Mesendoderm (in vitro differentiated cells): Measurements from ENCODE around the gene RASSF3.

Source experiments
- DNase-seq: peaks from one replicate; pipeline ENCODE4 v3.0.0; 2013
- H2AK5ac ChIP-seq: 2 replicates; pipeline ENCODE4 v1.6.1; 2013; ENCODE audit warnings: low read length, inconsistent platforms
- H2BK120ac ChIP-seq: 2 replicates; pipeline ENCODE4 v1.6.1; 2013; ENCODE audit warnings: low read depth, mild to moderate bottlenecking, low read length, moderate library complexity, mixed read lengths
- H2BK15ac ChIP-seq: replicated peaks from 2 replicates; pipeline ENCODE4 v1.6.1; 2013; ENCODE audit warnings: low read depth, mild to moderate bottlenecking, moderate library complexity
- H2BK5ac ChIP-seq: 2 replicates; pipeline ENCODE4 v1.6.1; 2013; ENCODE audit warnings: low read length, inconsistent platforms
- H3K18ac ChIP-seq: 2 replicates; pipeline ENCODE4 v1.6.1; 2013; ENCODE audit warnings: mild to moderate bottlenecking, low read length, mixed read lengths
- H3K23ac ChIP-seq: one replicate; pipeline ENCODE4 v1.6.1; 2013; ENCODE audit warnings: low read length
- H3K27ac ChIP-seq: 2 replicates; pipeline ENCODE4 v1.5.1; 2013; ENCODE audit warnings: low read depth, mild to moderate bottlenecking, inconsistent platforms, low read length, moderate library complexity
- H3K27me3 ChIP-seq: 2 replicates; pipeline ENCODE4 v1.6.1; 2013; ENCODE audit warnings: low read length, control low read depth, mild to moderate bottlenecking, inconsistent platforms; ENCODE audit not compliant: insufficient read depth, poor library complexity
- H3K36me3 ChIP-seq: 2 replicates; pipeline ENCODE4 v1.6.1; 2013; ENCODE audit warnings: low read length, inconsistent platforms; ENCODE audit not compliant: control insufficient read depth, insufficient read depth
- H3K4ac ChIP-seq: one replicate; pipeline ENCODE4 v1.6.1; 2013; ENCODE audit warnings: low read depth, mild to moderate bottlenecking, low read length, moderate library complexity
- H3K4me1 ChIP-seq: 2 replicates; pipeline ENCODE4 v1.6.1; 2013; ENCODE audit warnings: low read depth, low read length, inconsistent platforms; ENCODE audit not compliant: control insufficient read depth
- H3K4me2 ChIP-seq: 2 replicates; pipeline ENCODE4 v1.6.1; 2013; ENCODE audit warnings: low read length
- H3K4me3 ChIP-seq: 2 replicates; pipeline ENCODE4 v1.5.1; 2013; ENCODE audit warnings: mild to moderate bottlenecking, low read length
- H3K56ac ChIP-seq: one replicate; pipeline ENCODE4 v1.6.1; 2013; ENCODE audit warnings: low read length
- H3K79me1 ChIP-seq: 2 replicates; pipeline ENCODE4 v1.6.1; 2013; ENCODE audit warnings: low read length, inconsistent platforms
- H3K79me2 ChIP-seq: 2 replicates; pipeline ENCODE4 v1.6.1; 2013; ENCODE audit warnings: mild to moderate bottlenecking, low read length; ENCODE audit not compliant: control insufficient read depth, insufficient read depth
- H3K9ac ChIP-seq: 2 replicates; pipeline ENCODE4 v1.6.1; 2013; ENCODE audit warnings: low read length, inconsistent platforms
- H4K5ac ChIP-seq: one replicate; pipeline ENCODE4 v1.6.1; 2013; ENCODE audit warnings: low read length
- H4K8ac ChIP-seq: one replicate; pipeline ENCODE4 v1.6.1; 2013; ENCODE audit warnings: low read depth, mild to moderate bottlenecking, control low read depth, low read length, moderate library complexity
- WGBS: extraction: QIAGEN DNeasy Blood & Tissue Kit; methylation state at CpG from one replicate; pipeline ENCODE4 v1.1.7; 2013; ENCODE audit warnings: low lambda C conversion rate, missing lambda C conversion rate; ENCODE audit not compliant: insufficient coverage; ENCODE audit errors: extremely low coverage; 5-methylcytosine and 5-hydroxymethylcytosine counted together

Gene RASSF3

GRCh38 chr12:64639466-64639865 is 29.2 kb downstream of the RASSF3 start:
- Histone ChIP-seq H3K23ac (no peak overlapping the region), H3K36me3 (no peaks in the 10 kb centered on the region), H3K9ac (no peak overlapping the region), H2BK15ac (no peak overlapping the region), H3K27ac (no peak overlapping the region), H3K18ac (no peak overlapping the region), H3K4me3 (no peak overlapping the region), H2BK120ac (no peak overlapping the region), H4K8ac (no peak overlapping the region), H3K4ac (no peak overlapping the region), H3K79me1 (peaks cover 4% of the 10 kb centered on the region), H3K79me2 (peaks cover 12% of the 10 kb centered on the region), H4K5ac (no peak overlapping the region), H3K27me3 (no peaks in the 10 kb centered on the region), H2AK5ac (no peak overlapping the region), H2BK5ac (no peak overlapping the region), H3K4me1 (no peaks in the 10 kb centered on the region), H3K4me2 (no peak overlapping the region), H3K56ac (no peak overlapping the region)
- no CpG with 5 or more reads among the region's 1 CpG for WGBS
- DNase-seq, result no peak

- DNase-seq, result no peak
- no peak overlapping the region for H2BK15ac ChIP-seq
These were observed 36.0 kb downstream of the RASSF3 start for GRCh38 chr12:64646318-64646717.

GRCh38 chr12:64649487-64649886 is 39.2 kb downstream of the RASSF3 start:
- no peak overlapping the region for H3K4me2 ChIP-seq
- no peak overlapping the region for H3K23ac ChIP-seq
- H3K18ac ChIP-seq, result no peak overlapping the region
- H3K79me2 ChIP-seq, result peaks cover 34% of the 10 kb centered on the region
- H2BK5ac ChIP-seq, result no peak overlapping the region
- H3K4ac ChIP-seq, result no peak overlapping the region
- no peak for DNase-seq
- H3K4me3 ChIP-seq, result no peak overlapping the region
- peaks cover 26% of the 10 kb centered on the region for H3K79me1 ChIP-seq
- H3K56ac ChIP-seq, result no peak overlapping the region
- WGBS, result no CpG with 5 or more reads among the region's 6 CpGs
- H4K5ac ChIP-seq, result no peak overlapping the region
- H2BK15ac ChIP-seq, result no peak overlapping the region
- no peaks in the 10 kb centered on the region for H3K27me3 ChIP-seq
- H3K4me1 ChIP-seq, result no peaks in the 10 kb centered on the region
- H4K8ac ChIP-seq, result no peak overlapping the region
- H3K27ac ChIP-seq, result no peak overlapping the region
- no peak overlapping the region for H2AK5ac ChIP-seq
- no peaks in the 10 kb centered on the region for H3K36me3 ChIP-seq
- no peak overlapping the region for H2BK120ac ChIP-seq
- H3K9ac ChIP-seq, result no peak overlapping the region

More at GRCh38 chr12:64646318-64646717, 36.0 kb downstream of the RASSF3 start:
- Histone ChIP-seq H4K8ac (no peak overlapping the region), H3K4me3 (no peak overlapping the region), H3K79me1 (peaks cover 15% of the 10 kb centered on the region), H3K4ac (no peak overlapping the region), H3K79me2 (peaks cover 16% of the 10 kb centered on the region), H3K56ac (no peak overlapping the region), H3K27ac (no peak overlapping the region), H3K4me2 (no peak overlapping the region), H4K5ac (no peak overlapping the region), H2BK120ac (no peak overlapping the region), H3K27me3 (no peaks in the 10 kb centered on the region), H3K9ac (no peak overlapping the region), H3K23ac (no peak overlapping the region), H3K18ac (no peak overlapping the region), H3K36me3 (no peaks in the 10 kb centered on the region), H3K4me1 (no peaks in the 10 kb centered on the region), H2AK5ac (no peak overlapping the region), H2BK5ac (no peak overlapping the region)

GRCh38 chr12:64650762-64651161 is 40.5 kb downstream of the RASSF3 start:
- no peak overlapping the region for H3K56ac ChIP-seq
- no peak overlapping the region for H2AK5ac ChIP-seq
- no peak overlapping the region for H3K27ac ChIP-seq
- H3K36me3 ChIP-seq, result no peaks in the 10 kb centered on the region
- H2BK120ac ChIP-seq, result no peak overlapping the region
- H3K4me2 ChIP-seq, result no peak overlapping the region
- no peak overlapping the region for H3K4me3 ChIP-seq
- no peak overlapping the region for H3K4ac ChIP-seq
- H3K18ac ChIP-seq, result no peak overlapping the region
- peaks cover 34% of the 10 kb centered on the region for H3K79me2 ChIP-seq
- H2BK15ac ChIP-seq, result no peak overlapping the region
- H3K4me1 ChIP-seq, result no peaks in the 10 kb centered on the region
- no peaks in the 10 kb centered on the region for H3K27me3 ChIP-seq
- no peak for DNase-seq
- H2BK5ac ChIP-seq, result no peak overlapping the region
- no CpG with 5 or more reads among the region's 4 CpGs for WGBS
- no peak overlapping the region for H3K9ac ChIP-seq
- H3K79me1 ChIP-seq, result peaks cover 22% of the 10 kb centered on the region
- H4K8ac ChIP-seq, result no peak overlapping the region
- no peak overlapping the region for H4K5ac ChIP-seq
- H3K23ac ChIP-seq, result no peak overlapping the region

GRCh38 chr12:64652346-64652745 is 42.1 kb downstream of the RASSF3 start:
- Histone ChIP-seq H3K18ac (no peak overlapping the region), H4K5ac (no peak overlapping the region)

GRCh38 chr12:64653123-64653522 is 42.8 kb downstream of the RASSF3 start:
- Histone ChIP-seq H3K27me3 (no peaks in the 10 kb centered on the region), H3K9ac (no peak overlapping the region), H2BK15ac (no peak overlapping the region), H4K8ac (no peak overlapping the region), H3K27ac (no peak overlapping the region), H3K79me1 (peaks cover 19% of the 10 kb centered on the region), H3K23ac (no peak overlapping the region), H3K4me2 (no peak overlapping the region), H3K18ac (no peak overlapping the region), H3K4me3 (no peak overlapping the region), H2AK5ac (no peak overlapping the region), H3K56ac (no peak overlapping the region), H3K79me2 (peaks cover 30% of the 10 kb centered on the region), H3K4ac (no peak overlapping the region), H2BK5ac (no peak overlapping the region), H3K36me3 (no peaks in the 10 kb centered on the region), H3K4me1 (no peaks in the 10 kb centered on the region), H2BK120ac (no peak overlapping the region), H4K5ac (no peak overlapping the region)
- WGBS, result no CpG with 5 or more reads among the region's 1 CpG
- no peak for DNase-seq

More at GRCh38 chr12:64652346-64652745, 42.1 kb downstream of the RASSF3 start:
- H3K4me3 ChIP-seq, result no peak overlapping the region
- H3K9ac ChIP-seq, result no peak overlapping the region
- H3K4ac ChIP-seq, result no peak overlapping the region
- no peak overlapping the region for H2BK5ac ChIP-seq
- H3K27ac ChIP-seq, result no peak overlapping the region
- WGBS, result no CpG with 5 or more reads among the region's 2 CpGs
- no peaks in the 10 kb centered on the region for H3K36me3 ChIP-seq
- no peak overlapping the region for H3K23ac ChIP-seq
- H3K79me2 ChIP-seq, result peaks cover 34% of the 10 kb centered on the region
- H3K56ac ChIP-seq, result no peak overlapping the region
- no peak for DNase-seq
- H3K27me3 ChIP-seq, result no peaks in the 10 kb centered on the region
- H3K4me1 ChIP-seq, result no peaks in the 10 kb centered on the region
- H3K79me1 ChIP-seq, result peaks cover 23% of the 10 kb centered on the region
- no peak overlapping the region for H2AK5ac ChIP-seq
- H4K8ac ChIP-seq, result no peak overlapping the region
- no peak overlapping the region for H3K4me2 ChIP-seq
- no peak overlapping the region for H2BK120ac ChIP-seq
- no peak overlapping the region for H2BK15ac ChIP-seq
